ENCODE measurements around the gene GLP1R. TPM values are rescaled to one million over a fixed set of nuclear protein-coding genes. Genes with fewer than 3 reads are reported as not detected.

GLP1R gene
- total RNA-seq (2014; rRNA removed; shearing (Covaris generic); ENCODE audit: low replicate concordance): not detected in 2 replicates

DNA sequence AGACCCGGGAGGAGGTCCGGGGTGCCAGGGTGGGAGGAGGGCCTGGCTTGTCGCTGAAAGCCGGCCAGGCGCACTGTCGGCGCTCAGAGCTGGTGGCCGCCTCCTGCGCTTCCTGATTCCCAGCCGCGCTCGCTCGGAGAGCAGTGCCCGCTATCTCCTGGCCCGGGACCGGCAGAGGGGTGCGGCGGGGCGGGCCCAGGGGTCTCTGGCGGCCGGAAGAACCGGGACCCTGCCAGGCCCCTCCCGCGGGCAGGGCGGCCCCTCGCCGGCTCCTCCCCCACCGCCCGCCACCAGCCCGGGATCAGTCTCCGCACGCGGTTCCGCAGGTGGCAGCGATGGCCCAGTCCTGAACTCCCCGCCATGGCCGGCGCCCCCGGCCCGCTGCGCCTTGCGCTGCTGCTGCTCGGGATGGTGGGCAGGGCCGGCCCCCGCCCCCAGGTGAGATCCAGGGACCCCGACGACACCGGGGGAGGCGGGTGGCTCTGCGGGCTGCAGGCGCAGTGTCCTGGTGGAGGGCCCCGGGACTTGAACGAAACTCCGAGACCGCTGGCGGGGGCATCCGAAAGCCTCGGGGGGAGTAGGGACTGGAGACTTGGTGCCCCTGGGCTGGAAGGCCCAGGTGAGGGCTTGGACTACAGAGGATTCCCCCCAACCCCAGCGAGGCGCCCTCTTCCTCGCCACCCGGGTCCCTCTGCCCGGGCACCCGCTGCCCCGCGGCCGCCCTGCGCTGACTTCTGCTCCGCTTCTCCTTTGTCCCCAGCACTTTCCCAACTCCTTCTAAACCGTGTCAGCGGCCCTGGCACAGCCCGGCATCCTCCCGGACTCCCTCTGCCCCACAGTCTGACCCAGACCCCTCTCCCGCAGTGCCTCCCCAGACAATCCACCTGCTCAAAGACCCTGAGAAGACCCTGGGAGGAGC lies at the start of gene GLP1R:
TSS of gene GLP1R (plus strand) at position 301 of the 919 bp plus-strand sequence. CDS start at position 361, 60 bp downstream.
- no peak for DNase-seq (ENCODE audit: low read depth)
- in situ Hi-C loops (cut with HindIII; ENCODE audit: low pct_unique_long_range_greater_than_20kb, low sequenced_read_pairs): no loop called here

DNA sequence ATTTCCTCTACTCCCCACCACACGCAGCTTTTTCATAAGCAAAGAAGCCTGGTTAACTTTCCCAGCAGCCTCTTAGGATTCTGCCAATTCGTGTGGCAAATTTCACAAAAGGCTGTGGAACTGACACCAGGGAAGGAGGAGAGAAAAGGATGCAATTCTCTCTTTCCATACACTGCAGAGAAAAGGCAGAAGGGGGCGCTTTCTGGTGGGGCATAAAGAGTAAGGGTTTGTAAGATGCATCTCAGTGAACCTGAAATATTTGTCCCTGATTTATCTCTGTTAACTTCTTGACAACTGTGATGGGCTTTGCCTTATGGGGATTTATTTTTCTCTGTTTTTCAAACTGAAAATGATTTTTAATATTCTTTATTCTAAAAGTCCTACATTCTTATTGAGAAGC lies 45.5 kb upstream of the GLP1R start:
- DNase-seq (ENCODE audit: low read depth): no peak

DNA sequence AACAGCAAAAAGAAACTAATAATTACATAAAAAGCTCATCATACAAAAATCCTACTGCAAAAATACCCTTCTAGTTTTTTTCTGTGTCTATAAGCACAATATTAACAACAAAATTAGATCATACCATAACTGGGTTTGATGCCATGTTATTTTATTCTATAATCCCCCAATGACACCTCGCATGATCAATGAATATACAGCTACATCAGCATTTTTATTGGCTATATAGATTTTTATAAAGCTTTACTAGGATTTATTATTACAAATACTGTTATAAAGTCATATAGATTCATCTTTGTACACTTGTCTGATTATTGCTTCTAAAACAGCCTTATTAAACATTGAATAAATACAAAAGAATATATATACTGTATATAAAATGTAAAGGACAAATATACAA lies 45.1 kb upstream of the GLP1R start:
- DNase-seq (ENCODE audit: low read depth): no peak
- in situ Hi-C loops (cut with HindIII; ENCODE audit: low pct_unique_long_range_greater_than_20kb, low sequenced_read_pairs): no loop called here

More for the DNA sequence above, 45.5 kb upstream of the GLP1R start:
- in situ Hi-C loops (cut with HindIII; ENCODE audit: low pct_unique_long_range_greater_than_20kb, low sequenced_read_pairs): no loop called here

DNA sequence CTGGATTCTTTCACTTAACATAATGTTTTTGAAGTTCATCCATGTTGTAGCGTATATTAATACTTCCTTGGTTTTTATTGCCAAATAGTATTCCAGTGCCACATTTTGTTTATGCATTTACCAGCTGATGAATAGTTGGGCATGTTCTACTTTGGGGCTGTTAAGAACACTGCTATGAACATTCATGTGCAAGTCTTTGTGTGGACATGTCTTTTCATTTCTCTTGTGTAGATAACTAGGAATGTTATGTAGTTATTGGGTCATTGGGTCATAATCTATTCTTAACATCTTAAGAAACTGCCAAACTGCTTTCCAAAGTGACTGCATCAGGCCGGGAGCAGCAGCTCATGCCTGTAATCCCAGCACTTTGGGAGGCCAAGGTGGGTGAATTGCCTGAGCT lies 43.8 kb upstream of the GLP1R start:
- no peak for DNase-seq (ENCODE audit: low read depth)
- in situ Hi-C loops (cut with HindIII; ENCODE audit: low pct_unique_long_range_greater_than_20kb, low sequenced_read_pairs): no loop called here

DNA sequence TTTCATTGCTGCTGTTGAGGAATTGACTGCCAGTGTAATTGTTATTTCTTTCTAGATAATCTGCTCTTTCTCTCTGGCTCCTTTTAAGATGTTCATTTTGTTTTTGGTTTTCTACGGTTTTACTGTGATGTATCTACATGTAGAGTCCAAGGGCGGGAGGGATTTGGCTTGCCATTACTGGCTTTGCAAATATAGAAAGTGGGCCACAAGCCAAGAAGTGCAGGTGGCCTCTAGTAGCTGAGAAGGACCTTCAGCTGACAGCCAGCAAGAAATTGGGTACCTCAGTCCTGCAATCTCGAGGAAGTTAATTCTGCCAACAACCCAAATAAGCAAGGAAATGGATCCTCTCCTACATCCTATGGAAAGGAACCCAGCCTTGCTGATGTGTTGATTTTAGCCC lies 42.8 kb upstream of the GLP1R start:
- no peak for DNase-seq (ENCODE audit: low read depth)
- in situ Hi-C loops (cut with HindIII; ENCODE audit: low pct_unique_long_range_greater_than_20kb, low sequenced_read_pairs): no loop called here

DNA sequence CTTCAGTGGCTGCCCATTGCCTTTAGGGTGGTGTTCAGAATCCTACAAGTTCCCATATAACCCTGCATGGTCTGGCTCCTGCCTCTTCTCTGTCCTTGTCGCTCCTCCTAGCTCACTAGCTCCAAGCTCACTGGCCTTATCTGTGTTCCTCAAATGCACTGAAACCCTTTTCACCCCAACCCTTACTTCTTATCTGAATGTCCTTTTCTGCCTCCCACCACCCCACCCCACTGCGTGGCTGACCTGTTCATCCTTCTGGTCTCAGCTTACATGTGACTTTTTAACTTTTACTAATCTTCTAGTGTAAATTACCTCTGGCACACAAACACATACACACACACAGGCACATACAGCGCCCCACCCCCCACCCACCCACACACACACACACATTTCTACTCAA lies 41.0 kb upstream of the GLP1R start:
- in situ Hi-C loops (cut with HindIII; ENCODE audit: low pct_unique_long_range_greater_than_20kb, low sequenced_read_pairs): no loop called here
- no peak for DNase-seq (ENCODE audit: low read depth)

DNA sequence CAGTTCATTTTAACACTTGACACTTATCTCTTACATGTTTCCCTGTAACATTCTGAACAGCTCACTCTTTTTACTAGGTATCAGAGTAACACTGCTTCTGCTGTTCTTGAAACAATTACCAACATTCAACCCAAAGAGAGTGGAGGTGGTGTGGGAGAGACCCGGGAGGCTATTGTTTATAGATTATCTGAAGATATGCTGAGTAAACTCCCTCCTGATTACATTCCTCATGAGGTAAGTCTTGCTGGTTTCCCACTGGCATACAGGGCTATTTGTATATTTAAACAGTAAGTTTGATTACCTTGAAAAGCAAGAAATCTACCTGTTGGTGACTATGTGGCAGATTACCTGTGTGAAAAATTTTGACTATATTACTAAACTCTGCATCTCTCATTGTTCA lies 39.8 kb upstream of the GLP1R start:
- no peak for DNase-seq (ENCODE audit: low read depth)
- in situ Hi-C loops (cut with HindIII; ENCODE audit: low pct_unique_long_range_greater_than_20kb, low sequenced_read_pairs): no loop called here

DNA sequence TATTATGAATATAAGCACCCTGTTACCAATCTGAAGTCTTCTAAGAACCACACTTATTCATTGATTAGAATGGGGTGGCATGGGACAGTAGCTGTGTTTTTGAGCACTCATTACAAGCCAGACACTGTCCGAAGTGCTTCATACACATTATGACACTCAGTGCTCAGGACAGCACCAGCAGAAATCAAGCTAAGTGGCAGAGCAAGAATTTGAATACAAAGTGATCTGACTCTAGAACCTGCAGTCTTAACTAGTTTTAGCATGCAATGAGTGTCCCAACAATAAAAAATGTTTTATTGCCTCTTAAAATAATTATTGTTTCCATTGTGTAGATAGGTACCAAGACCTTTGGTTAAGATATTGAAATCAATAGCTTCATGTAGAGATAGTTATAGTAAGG lies 39.1 kb upstream of the GLP1R start:
- no peak for DNase-seq (ENCODE audit: low read depth)
- in situ Hi-C loops (cut with HindIII; ENCODE audit: low pct_unique_long_range_greater_than_20kb, low sequenced_read_pairs): no loop called here

DNA sequence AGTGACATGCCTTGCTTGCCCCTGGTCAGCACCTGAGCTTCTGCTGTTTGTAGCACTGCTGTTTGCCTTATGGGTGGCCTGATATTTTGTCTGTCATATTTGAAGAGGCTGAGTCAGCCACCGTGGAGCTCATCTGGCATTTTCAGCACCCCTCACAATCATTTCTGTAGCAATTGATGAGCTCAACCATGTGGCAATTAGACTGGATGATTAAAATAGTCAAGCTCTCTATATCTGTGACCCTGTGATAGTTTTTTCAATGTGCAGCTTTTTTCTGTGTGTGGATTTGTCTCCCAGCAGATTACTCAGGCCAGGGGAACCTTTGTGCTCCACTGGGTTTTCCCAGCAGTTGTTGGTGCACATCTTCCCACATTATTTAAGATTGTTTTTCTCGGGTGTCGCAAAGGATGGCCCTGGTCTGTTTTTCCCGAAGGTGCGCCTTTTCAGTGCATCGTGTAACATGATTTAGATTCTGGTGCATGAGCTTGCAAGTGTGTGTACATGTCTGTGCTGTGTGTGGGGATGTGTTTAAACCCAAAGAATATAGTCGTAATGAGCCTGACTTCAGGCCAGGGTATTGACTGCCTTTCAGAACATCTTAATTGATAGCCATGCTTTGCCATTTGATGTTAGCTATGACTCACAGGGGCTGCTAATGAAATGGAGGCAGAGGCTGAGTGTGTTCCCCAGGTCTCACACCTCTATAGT lies 31.6 kb upstream of the GLP1R start:
- in situ Hi-C loops (cut with HindIII; ENCODE audit: low pct_unique_long_range_greater_than_20kb, low sequenced_read_pairs): no loop called here
- DNase-seq (ENCODE audit: low read depth): no peak

DNA sequence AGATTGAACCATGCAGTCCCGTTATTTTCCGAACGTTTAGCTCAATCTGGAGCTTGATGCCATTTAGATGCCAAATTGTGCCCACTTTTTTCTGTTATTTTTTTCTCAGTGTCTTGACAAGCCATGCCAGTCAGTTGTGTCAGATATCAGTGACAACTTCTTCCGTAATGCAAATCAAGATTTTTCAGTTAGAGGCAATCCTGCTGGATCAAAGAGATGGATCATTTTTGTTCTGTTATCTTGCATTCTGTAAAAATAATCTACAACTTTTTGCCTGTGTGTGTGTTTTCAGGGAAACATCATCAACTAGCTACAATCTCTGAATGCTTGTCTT lies 31.1 kb upstream of the GLP1R start:
- in situ Hi-C loops (cut with HindIII; ENCODE audit: low pct_unique_long_range_greater_than_20kb, low sequenced_read_pairs): no loop called here
- no peak for DNase-seq (ENCODE audit: low read depth)

DNA sequence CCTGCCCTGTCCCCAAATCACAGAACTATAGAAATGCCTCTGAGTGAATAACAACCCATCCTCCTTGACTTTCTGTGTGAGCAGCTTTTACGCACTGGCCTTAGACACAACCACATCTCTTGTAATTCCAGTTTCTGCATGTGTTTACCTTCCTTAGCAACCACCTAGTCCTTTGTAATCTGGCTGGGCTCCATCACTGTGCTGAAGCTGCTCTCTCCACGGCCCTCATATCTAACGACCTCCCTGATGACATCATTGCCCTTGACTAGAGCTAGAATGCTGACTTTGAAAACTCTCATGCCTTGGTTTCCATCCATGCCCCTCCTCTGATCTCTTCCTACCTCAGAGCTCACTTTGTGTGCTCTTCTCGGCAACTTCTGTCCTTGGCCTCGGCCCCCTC lies 30.5 kb upstream of the GLP1R start:
- in situ Hi-C loops (cut with HindIII; ENCODE audit: low pct_unique_long_range_greater_than_20kb, low sequenced_read_pairs): no loop called here
- no peak for DNase-seq (ENCODE audit: low read depth)

DNA sequence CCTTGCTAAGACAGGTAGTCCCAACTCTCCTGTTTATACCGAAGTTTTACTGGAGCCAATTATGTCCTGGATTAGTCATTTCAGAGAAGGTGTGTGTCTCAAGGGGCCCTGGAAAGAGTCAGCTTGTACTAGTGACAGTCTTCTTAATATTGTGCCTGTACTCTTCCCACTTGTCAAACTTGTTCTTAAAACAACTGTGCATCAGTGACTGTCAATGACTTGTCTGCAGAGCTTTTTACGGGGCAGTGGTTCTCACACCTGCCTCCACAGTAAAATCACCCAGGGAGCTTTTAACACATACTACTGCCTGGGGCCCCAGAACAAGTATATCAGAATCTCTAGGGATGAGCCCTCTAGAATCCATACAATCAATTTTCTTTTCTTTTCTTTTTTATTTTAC lies 28.4 kb upstream of the GLP1R start:
- in situ Hi-C loops (cut with HindIII; ENCODE audit: low pct_unique_long_range_greater_than_20kb, low sequenced_read_pairs): no loop called here

DNA sequence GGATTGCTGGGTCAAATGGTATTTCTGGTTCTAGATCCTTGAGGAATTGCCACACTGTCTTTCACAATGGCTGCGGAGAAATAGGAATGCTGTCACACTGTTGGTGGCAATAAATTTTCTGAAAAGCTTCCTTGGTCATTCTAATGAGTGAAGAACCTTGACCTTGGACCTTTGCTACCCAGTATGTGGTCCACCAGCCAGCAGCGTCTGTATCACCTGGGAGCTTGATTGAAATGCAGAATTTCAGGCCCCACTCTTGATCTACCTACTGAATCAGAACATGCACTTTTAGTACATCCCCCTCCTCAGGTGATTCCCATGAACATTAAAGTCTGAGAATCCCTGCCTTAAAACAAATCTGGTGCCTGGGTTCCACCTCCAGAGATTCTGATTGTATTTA lies 27.5 kb upstream of the GLP1R start:
- in situ Hi-C loops (cut with HindIII; ENCODE audit: low pct_unique_long_range_greater_than_20kb, low sequenced_read_pairs): no loop called here

More for the DNA sequence above, 28.4 kb upstream of the GLP1R start:
- no peak for DNase-seq (ENCODE audit: low read depth)

DNA sequence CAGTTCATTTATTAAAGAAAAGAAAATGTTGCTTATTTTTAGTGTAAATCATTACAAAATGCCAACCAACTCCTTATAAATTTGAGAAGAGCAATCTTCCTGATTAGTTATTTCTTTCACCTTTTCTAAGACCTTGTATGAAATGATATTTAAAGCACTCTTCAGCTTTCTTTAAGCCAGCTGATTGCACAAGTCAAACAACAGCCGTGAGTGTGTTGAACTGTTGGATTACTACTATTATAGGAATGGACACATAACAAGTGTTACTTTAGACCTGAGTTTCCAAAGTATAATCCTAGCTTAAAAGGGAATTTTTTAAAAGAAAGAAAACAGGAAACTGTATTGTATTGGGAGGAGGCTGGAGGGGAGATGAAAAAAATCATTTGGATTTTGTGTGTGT lies 26.8 kb upstream of the GLP1R start:
- no peak for DNase-seq (ENCODE audit: low read depth)
- in situ Hi-C loops (cut with HindIII; ENCODE audit: low pct_unique_long_range_greater_than_20kb, low sequenced_read_pairs): no loop called here

More for the DNA sequence above, 27.5 kb upstream of the GLP1R start:
- DNase-seq (ENCODE audit: low read depth): no peak

DNA sequence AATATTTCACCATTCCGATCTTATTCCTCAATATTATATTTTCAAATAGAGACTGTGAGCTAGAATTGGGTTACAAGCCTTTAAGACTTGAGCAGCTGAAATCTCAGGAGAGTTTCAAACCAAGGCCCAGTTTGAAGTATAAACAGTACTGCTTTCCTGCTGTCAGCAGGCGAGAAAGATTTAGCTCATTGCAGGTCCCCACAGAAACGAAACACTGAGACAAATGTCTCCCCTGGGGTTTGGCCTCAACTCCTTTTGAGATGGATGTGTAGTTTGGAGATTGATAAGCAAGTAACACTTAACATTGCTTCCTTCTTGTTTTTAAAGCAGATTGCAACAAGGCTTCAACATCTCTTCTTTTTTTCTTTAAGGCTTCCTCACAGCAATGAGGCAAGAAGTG lies 22.4 kb upstream of the GLP1R start:
- in situ Hi-C loops (cut with HindIII; ENCODE audit: low pct_unique_long_range_greater_than_20kb, low sequenced_read_pairs): no loop called here
- DNase-seq (ENCODE audit: low read depth): no peak

DNA sequence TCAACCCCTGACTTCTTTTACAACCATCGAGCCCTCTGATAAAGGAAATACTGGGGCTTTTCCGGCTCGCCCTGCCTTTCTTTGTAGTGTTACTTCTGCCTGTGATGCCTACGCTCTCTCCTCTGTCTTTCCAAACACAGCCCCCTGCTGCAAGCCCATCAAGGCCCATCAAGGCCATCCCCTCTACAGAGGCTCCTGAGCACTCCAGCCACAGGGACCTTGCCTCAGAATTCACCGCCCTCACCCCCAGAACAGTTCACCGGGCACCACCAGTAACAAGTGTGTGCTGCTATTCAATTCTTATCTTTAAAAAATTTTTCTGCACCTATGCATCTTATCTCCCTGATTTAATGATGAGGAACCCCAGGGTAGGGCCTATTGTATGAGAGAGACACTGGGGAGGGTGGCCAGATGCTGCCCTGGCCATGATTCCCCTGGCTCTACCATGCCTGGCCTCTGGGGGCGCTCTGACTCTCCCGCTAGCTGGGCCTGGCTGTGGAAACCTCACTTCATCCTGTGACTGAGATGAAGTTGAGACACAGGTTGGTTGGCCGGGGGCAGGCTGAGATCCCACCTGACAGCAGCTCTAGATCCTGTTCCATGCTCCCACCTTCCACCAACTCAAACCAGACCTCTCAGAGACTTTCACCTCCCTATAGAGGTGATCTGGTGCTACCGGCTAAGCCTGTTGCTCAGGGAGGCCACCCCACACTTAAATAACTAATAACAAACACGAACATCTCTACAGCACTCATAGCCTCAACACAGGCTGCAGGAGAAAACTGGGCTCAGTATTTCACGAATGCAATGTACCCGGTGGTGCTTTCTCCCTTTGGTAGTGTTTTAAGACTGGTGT lies 19.2 kb upstream of the GLP1R start:
- DNase-seq (ENCODE audit: low read depth): no peak
- in situ Hi-C loops (cut with HindIII; ENCODE audit: low pct_unique_long_range_greater_than_20kb, low sequenced_read_pairs): no loop called here

DNA sequence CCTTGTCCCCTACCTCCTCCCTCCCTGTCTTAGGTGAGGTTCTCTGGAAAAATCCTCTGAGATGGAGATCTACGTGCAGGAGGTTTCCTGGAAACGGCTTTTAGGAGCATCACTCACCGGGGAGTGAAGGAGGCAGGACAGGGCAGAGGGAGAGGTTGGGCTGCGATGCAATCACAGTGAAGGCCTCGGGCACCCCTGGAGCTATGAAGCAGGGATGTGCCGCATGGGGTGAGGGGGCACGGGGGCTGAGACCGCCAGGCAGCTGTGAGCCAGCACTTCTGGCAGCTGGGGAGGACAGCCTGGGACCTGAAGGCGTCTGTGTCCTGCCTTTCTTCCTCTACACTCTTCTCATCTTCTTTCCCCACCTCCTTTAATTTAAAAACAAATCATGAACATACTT lies 12.9 kb upstream of the GLP1R start:
- no peak for DNase-seq (ENCODE audit: low read depth)
- in situ Hi-C loops (cut with HindIII; ENCODE audit: low pct_unique_long_range_greater_than_20kb, low sequenced_read_pairs): no loop called here

DNA sequence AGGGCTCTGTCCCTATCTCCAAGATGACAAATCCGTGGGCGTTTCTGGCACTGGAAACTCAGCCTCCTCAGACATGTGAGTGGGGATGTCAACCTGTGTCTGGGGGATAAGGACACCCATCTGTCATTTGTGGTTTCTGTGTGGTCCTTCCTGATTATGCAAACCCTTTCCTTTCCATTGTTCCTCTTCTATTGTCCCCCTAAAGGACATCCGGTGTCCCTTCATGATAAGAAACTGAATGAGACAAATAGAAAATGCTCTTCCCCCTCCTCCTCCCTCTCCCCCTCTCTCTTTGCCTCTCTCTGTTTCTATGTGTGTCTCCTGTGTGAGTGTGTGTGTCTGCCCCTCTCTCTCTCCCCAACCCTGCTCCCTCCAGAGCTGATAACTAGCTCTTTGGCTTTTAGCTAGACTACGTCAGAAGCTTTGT lies 11.5 kb upstream of the GLP1R start:
- in situ Hi-C loops (cut with HindIII; ENCODE audit: low pct_unique_long_range_greater_than_20kb, low sequenced_read_pairs): no loop called here
- DNase-seq (ENCODE audit: low read depth): no peak

DNA sequence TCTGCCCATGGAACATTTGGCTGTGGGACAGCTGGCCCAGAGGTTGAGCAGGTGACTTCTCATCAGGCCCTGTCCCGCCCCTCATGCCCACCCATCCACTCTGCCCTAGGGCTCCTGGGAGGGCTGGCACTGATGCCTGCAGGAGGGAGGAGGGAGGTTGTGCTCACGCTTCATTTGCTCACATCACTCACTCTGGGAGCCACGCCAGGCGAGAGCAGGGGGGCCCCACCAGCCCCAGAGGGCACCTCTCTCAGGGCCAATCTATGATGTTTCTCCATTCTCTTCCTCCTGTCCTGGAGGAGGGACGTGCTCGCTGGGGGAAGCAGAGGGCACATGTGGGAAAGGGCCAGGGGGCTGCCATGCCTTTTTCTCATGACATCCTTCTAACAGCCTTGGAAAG lies 10.9 kb upstream of the GLP1R start:
- in situ Hi-C loops (cut with HindIII; ENCODE audit: low pct_unique_long_range_greater_than_20kb, low sequenced_read_pairs): no loop called here
- DNase-seq (ENCODE audit: low read depth): no peak

Data from Caki2 (cell line).